ENCODE data around the gene DIAPH2. TPM values are rescaled to one million over a fixed set of nuclear protein-coding genes. Genes with fewer than 3 reads are reported as not detected.

Gene DIAPH2
- total RNA-seq, 1 experiment from 2014 or later, result 15.9 TPM

- Mint-ChIP-seq H3K36me3 (no peaks in the 10 kb centered on the region), H3K27me3 (ENCODE audit: low read depth) (no peaks in the 10 kb centered on the region), H3K4me1 (peaks cover 5% of the 10 kb centered on the region), H3K27ac (no peak overlapping the region), H3K9me3 (no peaks in the 10 kb centered on the region), H3K4me3 (no peak overlapping the region)
- DNase-seq (ENCODE audit: low spot score), result no peak
- CTCF ChIA-PET, result no interaction called here
- POLR2A ChIA-PET, result no interaction called here
- ATAC-seq, result no peak
- TF ChIP-seq IRF1 (CRISPR knock-in tag; IDR thresholded peaks at IDR 0.05) (no peak), SOX15 (CRISPR knock-in tag; IDR thresholded peaks at IDR 0.05) (no peak), TCF7 (CRISPR knock-in tag; IDR thresholded peaks at IDR 0.05; ENCODE audit: low read depth) (no peak), E2F4 (CRISPR knock-in tag; IDR thresholded peaks at IDR 0.05; ENCODE audit: borderline replicate concordance, low read depth) (no peak), ZBTB43 (CRISPR knock-in tag; IDR thresholded peaks at IDR 0.05) (no peak), PRDM15 (CRISPR knock-in tag; IDR thresholded peaks at IDR 0.05) (no peak), NR1H2 (CRISPR knock-in tag; IDR thresholded peaks at IDR 0.05) (no peak), CREB1 (CRISPR knock-in tag; IDR thresholded peaks at IDR 0.05) (no peak), OVOL2 (CRISPR knock-in tag; IDR thresholded peaks at IDR 0.05; ENCODE audit: borderline replicate concordance) (no peak), E2F5 (CRISPR knock-in tag; IDR thresholded peaks at IDR 0.05) (no peak), USF1 (CRISPR knock-in tag; IDR thresholded peaks at IDR 0.05) (no peak), ATF3 (CRISPR knock-in tag; conservative IDR thresholded peaks at IDR 0.05) (no peak), ZNF532 (CRISPR knock-in tag; IDR thresholded peaks at IDR 0.05; ENCODE audit: borderline replicate concordance) (no peak), AR (CRISPR knock-in tag; IDR thresholded peaks at IDR 0.05) (no peak), NR3C1 (CRISPR knock-in tag; conservative IDR thresholded peaks at IDR 0.05; ENCODE audit: low read depth) (no peak), CDX4 (CRISPR knock-in tag; IDR thresholded peaks at IDR 0.05; ENCODE audit: borderline replicate concordance) (no peak), ZNF138 (CRISPR knock-in tag; conservative IDR thresholded peaks at IDR 0.05) (no peak)
These were observed 404.5 kb downstream of the DIAPH2 start for GRCh38 chrX:97089116-97089515.
